HEK293T (cell line): ENCODE results near the gene TTC1.

Source experiments
- ARNT ChIP-seq: fragments of 450-650 bp; IDR thresholded peaks from 2 replicates; pipeline ENCODE4 v1.6.1; 2017; ENCODE audit warnings: mild to moderate bottlenecking
- BHLHE40 ChIP-seq: fragments of 450-650 bp; IDR thresholded peaks from 2 replicates; pipeline ENCODE4 v1.6.1; 2016; ENCODE audit warnings: mild to moderate bottlenecking, moderate library complexity, borderline replicate concordance
- ELF4 ChIP-seq: fragments of 450-650 bp; IDR thresholded peaks from 2 replicates; pipeline ENCODE4 v1.6.1; 2017; ENCODE audit warnings: antibody characterized with exemption
- FOXA1 ChIP-seq: fragments of 450-650 bp; IDR thresholded peaks from 2 replicates; pipeline ENCODE4 v1.6.1; 2016; ENCODE audit warnings: mild to moderate bottlenecking
- FOXM1 ChIP-seq: fragments of 450-650 bp; IDR thresholded peaks from 2 replicates; pipeline ENCODE4 v1.6.1; 2017; ENCODE audit warnings: mild to moderate bottlenecking, borderline replicate concordance
- HDGF ChIP-seq: fragments of 450-650 bp; IDR thresholded peaks from 2 replicates; pipeline ENCODE4 v1.6.1; 2017; ENCODE audit warnings: antibody characterized with exemption, borderline replicate concordance
- NFRKB ChIP-seq: fragments of 450-650 bp; IDR thresholded peaks from 2 replicates; pipeline ENCODE4 v1.6.1; 2016; ENCODE audit warnings: mild to moderate bottlenecking, moderate library complexity
- SP1 ChIP-seq: fragments of 450-650 bp; IDR thresholded peaks from 2 replicates; pipeline ENCODE4 v1.6.1; 2017
- SUZ12 ChIP-seq: fragments of 450-650 bp; IDR thresholded peaks from 2 replicates; pipeline ENCODE4 v1.6.1; 2016; ENCODE audit warnings: mild to moderate bottlenecking
- TARDBP ChIP-seq: fragments of 450-650 bp; IDR thresholded peaks from 2 replicates; pipeline ENCODE4 v1.6.1; 2016
- ZNF384 ChIP-seq: fragments of 450-650 bp; IDR thresholded peaks from 2 replicates; pipeline ENCODE4 v1.6.1; 2016
- TF ChIP-seq, protein P1 (sequence below): fragments of 450-650 bp; IDR thresholded peaks from 2 replicates; pipeline ENCODE4 v1.6.1; 2016

- TF ChIP-seq ARNT (no peak), SP1 (no peak), FOXM1 (no peak), TARDBP (no peak), BHLHE40 (no peak), NFRKB (no peak), SUZ12 (no peak), ELF4 (no peak), ZNF384 (no peak; the same call in 1 of the 2 replicates), FOXA1 (no peak), HDGF (no peak)
- TF ChIP-seq, protein P1, sequence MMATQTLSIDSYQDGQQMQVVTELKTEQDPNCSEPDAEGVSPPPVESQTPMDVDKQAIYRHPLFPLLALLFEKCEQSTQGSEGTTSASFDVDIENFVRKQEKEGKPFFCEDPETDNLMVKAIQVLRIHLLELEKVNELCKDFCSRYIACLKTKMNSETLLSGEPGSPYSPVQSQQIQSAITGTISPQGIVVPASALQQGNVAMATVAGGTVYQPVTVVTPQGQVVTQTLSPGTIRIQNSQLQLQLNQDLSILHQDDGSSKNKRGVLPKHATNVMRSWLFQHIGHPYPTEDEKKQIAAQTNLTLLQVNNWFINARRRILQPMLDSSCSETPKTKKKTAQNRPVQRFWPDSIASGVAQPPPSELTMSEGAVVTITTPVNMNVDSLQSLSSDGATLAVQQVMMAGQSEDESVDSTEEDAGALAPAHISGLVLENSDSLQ: no peak
Measured at GRCh38 chr5:160007514-160007913, 1.4 kb upstream of the TTC1 start.
